22Rv1 (cell line): ENCODE measurements around the gene EVA1B.

Experiments
- H3K27ac ChIP-seq: fragments of 450-650 bp; 2 replicates; pipeline ENCODE4 v1.5.1; 2017
- ZFX ChIP-seq: fragments of 450-650 bp; IDR thresholded peaks from 2 replicates; pipeline ENCODE4 v1.6.1; 2017; ENCODE audit warnings: antibody characterized with exemption, borderline replicate concordance
- TF ChIP-seq, protein P1 (sequence below): fragments of 450-650 bp; IDR thresholded peaks from 2 replicates; pipeline ENCODE4 v1.5.1; 2017; ENCODE audit warnings: mild to moderate bottlenecking

The EVA1B gene

DNA sequence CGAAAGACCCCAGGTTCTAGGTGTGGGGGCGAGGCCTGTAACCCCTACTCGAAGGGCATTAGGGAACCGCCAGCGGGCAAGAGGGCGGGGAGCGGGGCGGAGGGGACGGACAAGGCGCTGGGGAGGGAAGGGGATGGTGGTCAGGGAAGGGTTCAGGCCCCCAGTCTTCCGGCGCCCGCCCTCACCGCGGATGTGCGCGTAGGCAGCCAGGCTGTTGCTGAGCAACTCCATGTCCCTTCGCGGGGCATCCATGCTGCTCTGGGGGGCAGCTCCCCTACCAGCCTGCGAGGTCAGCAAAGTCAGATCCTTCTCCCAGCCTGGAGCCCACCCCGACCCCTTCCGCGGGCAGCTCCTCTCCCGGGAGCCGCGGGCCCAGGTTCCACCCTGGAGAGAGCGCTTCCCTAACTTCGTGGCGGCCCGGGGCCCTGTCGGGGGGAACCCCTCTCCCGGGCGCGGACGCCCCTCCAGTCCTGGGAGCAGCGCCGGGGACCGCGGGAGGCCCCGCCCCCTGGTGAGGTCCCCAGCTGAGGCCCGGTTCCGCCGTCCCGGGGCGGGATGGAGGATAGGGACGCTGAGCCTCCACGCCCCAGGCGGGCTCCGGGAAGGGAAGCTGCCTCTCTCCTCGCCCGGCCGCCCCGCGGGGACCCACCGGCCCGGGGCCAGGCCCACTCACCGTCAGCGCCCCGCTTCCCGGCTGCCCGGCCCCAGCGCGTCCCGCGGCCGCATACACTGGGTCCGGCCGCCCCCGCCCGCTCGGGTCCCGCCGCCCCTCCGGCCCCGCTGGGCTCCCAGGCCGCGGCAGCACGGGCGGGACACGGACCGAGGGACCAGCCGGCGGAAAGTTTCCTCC is 434 bp downstream of the EVA1B start:
- peak overlapping the region; percentile 82 for H3K27ac ChIP-seq
- TF ChIP-seq, protein P1, sequence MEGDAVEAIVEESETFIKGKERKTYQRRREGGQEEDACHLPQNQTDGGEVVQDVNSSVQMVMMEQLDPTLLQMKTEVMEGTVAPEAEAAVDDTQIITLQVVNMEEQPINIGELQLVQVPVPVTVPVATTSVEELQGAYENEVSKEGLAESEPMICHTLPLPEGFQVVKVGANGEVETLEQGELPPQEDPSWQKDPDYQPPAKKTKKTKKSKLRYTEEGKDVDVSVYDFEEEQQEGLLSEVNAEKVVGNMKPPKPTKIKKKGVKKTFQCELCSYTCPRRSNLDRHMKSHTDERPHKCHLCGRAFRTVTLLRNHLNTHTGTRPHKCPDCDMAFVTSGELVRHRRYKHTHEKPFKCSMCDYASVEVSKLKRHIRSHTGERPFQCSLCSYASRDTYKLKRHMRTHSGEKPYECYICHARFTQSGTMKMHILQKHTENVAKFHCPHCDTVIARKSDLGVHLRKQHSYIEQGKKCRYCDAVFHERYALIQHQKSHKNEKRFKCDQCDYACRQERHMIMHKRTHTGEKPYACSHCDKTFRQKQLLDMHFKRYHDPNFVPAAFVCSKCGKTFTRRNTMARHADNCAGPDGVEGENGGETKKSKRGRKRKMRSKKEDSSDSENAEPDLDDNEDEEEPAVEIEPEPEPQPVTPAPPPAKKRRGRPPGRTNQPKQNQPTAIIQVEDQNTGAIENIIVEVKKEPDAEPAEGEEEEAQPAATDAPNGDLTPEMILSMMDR, result no peak
- TF ChIP-seq ZFX, result no peak

DNA sequence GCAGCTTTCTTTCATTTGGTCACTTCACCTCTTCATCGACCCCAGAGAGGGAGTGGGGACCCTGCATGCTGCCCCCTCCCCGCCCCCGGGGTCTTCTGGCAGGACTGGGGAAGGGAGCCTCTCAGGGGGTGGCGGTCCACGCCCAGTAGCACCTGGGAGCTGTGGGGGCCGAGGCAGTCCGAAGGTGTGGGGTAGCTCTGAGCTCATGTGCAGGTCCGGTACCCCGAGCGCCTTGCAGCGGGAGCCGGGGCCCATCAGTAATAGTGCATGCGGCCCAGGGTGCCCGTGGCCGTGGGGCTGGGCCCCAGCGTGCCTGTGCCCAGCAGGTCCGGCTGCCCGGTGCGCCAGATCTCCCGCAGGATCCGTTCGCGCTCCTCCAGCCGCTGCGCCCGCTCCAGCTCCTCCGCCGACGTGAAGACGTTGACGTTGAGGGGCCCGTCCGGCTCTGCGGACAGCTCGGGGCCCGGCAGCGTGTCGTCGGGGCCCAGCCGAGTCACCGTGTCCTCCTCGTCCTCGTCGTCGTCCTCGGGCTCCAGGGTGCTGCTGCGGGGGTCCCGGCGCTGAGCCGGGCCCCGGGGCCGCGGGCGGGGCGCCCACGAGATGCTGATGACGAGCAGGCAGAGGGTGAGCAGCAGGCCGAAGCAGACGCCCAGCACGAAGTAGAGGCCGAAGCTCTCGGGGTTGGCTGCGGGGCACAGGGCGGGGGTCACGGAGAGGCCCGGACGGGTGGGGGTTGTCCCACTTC is 1.2 kb downstream of the EVA1B start:
- H3K27ac ChIP-seq, result peak overlapping the region; percentile 82
- no peak for TF ChIP-seq ZFX
- TF ChIP-seq, protein P1, result no peak

DNA sequence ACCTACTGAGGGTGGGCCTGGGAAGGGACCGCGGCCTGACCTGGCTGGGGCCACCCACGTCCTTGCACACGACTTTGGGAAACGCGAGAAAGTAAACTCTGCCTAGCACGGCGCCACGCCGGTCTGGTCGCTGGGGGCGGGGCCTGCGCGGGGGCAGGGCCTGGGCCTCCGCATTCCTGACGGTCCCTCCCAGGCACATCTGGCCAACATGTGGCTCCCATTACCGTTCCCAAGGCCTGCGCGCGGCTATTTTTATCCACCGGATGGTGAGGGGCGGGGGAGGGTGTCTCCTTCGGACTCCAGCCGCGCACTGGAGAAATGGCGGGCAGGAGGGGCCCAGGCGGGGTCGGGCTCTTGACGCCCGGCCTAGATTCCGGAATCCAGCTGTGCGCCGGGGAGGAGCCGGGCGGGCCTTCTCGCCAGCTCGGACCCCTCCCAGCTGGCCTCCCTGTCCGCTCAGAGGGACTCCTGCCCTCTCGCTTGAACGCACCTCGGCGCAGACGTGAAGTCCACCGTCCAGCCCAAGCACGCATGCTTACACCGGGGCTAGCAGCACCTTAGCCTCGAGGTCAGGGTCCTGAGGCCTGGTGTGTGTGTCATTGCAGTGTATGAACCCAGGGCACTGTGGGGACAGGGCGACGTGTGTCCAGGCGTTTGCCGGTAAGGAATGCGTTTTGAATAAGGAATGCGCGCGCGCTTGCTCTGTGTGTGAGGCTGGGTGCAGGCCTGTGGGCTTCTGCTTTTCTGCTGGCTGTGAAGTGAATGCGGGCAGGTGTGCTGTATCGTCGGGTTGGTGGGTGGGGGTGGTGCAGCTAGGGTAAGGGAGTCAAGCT is 2.1 kb downstream of the EVA1B start:
- TF ChIP-seq ZFX, result no peak
- TF ChIP-seq, protein P1, result no peak
- peak overlapping the region; percentile 82 for H3K27ac ChIP-seq

DNA sequence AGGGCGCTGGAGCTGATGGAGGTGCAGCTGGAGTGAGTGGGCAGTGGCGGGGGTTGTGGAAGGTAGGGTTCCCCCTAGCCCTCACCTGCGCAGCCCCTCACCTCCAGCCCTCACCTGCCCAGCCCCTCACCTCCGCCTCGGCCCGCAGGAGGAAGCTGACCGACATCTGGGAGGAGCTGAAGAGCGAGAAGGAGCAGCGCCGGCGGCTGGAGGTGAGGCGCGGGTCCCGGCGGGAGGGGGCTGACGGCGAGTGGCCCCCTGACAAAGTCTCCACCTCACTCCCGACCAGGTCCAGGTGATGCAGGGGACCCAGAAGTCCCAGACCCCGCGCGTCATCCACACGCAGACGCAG is 2.7 kb downstream of the EVA1B start:
- H3K27ac ChIP-seq, result peak overlapping the region; percentile 82
- TF ChIP-seq, protein P1, result no peak
- no peak for TF ChIP-seq ZFX

DNA sequence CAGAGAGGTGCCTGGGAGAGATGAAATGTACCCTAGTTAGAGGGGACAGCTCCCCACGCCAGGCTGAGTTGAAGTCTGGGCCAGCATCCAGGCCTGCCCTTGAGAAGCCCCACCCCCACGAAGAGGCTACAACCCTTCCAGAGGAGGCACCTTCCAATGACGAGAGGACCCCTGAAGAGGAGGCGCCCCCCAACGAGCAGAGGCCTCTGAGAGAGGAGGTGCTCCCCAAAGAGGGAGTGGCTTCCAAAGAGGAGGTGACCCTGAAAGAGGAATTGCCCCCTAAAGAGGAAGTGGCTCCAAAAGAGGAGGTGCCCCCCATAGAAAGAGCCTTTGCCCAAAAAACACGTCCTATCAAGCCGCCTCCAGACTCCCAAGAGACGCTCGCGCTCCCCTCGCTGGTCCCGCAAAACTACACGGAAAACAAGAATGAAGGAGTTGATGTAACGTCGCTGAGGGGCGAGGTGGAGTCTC is 3.1 kb downstream of the EVA1B start:
- no peak for TF ChIP-seq ZFX
- TF ChIP-seq, protein P1, result no peak
- peak overlapping the region; percentile 82 for H3K27ac ChIP-seq

DNA sequence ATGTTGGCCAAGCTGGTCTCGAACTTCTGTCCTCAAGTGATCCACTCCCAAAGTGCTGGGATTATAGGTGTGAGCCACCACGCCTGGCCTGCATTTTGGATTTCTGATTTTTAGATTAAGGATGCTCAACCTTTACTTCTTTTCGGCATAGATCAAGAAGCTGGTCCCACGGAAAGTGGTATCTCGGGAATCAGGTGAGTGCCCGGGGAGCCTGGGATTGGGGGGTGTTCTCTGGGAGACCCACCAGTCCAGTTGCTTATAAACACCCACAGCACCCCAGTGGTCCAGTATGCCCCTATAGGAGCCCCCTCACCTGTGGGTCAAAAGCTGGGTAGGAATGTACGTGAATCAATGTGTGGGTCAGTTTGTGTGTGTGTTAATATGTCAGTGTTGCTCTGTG is 14.0 kb downstream of the EVA1B start:
- no peak overlapping the region for H3K27ac ChIP-seq
- TF ChIP-seq, protein P1, result no peak
- TF ChIP-seq ZFX, result no peak
